Measurements from ENCODE around the gene GCG. TPM values are rescaled to one million over a fixed set of nuclear protein-coding genes. Genes with fewer than 3 reads are reported as not detected.

Gene GCG
- polyA plus RNA-seq, 1 of the 3 experiments (the other 2 are of a cell fraction), result not detected

GRCh38 chr2:162127422-162127821, 24.6 kb downstream of the GCG start:
- H3K27ac ChIP-seq (ENCODE audit: low read depth in 2 of 2, low read length in 1 of 2), result no peak overlapping the region
- no peaks in the 10 kb centered on the region for H3K9me2 ChIP-seq
- H3K9ac ChIP-seq, result no peak overlapping the region
- ChIA-PET CTCF (interaction anchor here (0.8 to 3.9 kb wide), 4 partner anchors 120 to 541 kb away, joined by 3 to 26 read pairs (median 3); no protein-coding TSS in a partner anchor), POLR2A (no interaction called here)
- no peaks in the 10 kb centered on the region for H3F3A ChIP-seq (replicated peaks; ENCODE audit: insufficient read depth)
- no peaks in the 10 kb centered on the region for H3K4me1 ChIP-seq (ENCODE audit: control insufficient read depth in 1 of 2, insufficient read depth in 2 of 2, low read depth in 1 of 2, low read length in 1 of 2)
- 72% methylated on average over 2 of the region's 2 CpGs for WGBS (ENCODE audit: low lambda C conversion rate)
- no peak overlapping the region for H2AFZ ChIP-seq (ENCODE audit: low read depth)
- peaks cover 7% of the 10 kb centered on the region; the same call in 1 of the 2 replicates for H3K9me3 ChIP-seq
- H3K36me3 ChIP-seq (replicated peaks in 1 of 2; ENCODE audit: control insufficient read depth in 1 of 2, insufficient read depth in 2 of 2, low read length in 1 of 2), result no peaks in the 10 kb centered on the region
- no peaks in the 10 kb centered on the region for H4K20me1 ChIP-seq (ENCODE audit: insufficient read depth)
- no peak for DNase-seq
- no peaks in the 10 kb centered on the region for H3K27me3 ChIP-seq (ENCODE audit: insufficient read depth)
- no peaks in the 10 kb centered on the region for H3K79me2 ChIP-seq (ENCODE audit: insufficient read depth)
- H3K4me2 ChIP-seq, result no peak overlapping the region
- no peak for TF ChIP-seq POLR2AphosphoS5 (IDR thresholded peaks at IDR 0.05; ENCODE audit: low read depth, low read length)
- TF ChIP-seq PBX3 (IDR thresholded peaks at IDR 0.05), result no peak
- TF ChIP-seq ELF1 (IDR thresholded peaks at IDR 0.05), result no peak
- no peak for TF ChIP-seq FOXJ3 (CRISPR knock-in tag; IDR thresholded peaks at IDR 0.05)
- no peak for TF ChIP-seq NRF1 (IDR thresholded peaks at IDR 0.05; ENCODE audit: low read depth, low read length)
- TF ChIP-seq ZBTB33 (IDR thresholded peaks at IDR 0.05; ENCODE audit: borderline replicate concordance, low read depth), result no peak
- TF ChIP-seq IRF3 (IDR thresholded peaks at IDR 0.05; ENCODE audit: low read depth, low read length), result no peak
- no peak for TF ChIP-seq RCOR1 (IDR thresholded peaks at IDR 0.05; ENCODE audit: low read length)
- no peak for TF ChIP-seq USF1 (IDR thresholded peaks at IDR 0.05; ENCODE audit: borderline replicate concordance, low read depth)
- TF ChIP-seq MEF2A (IDR thresholded peaks at IDR 0.05; ENCODE audit: borderline replicate concordance, low read depth), result no peak
- H3K4me3 ChIP-seq (ENCODE audit: low read depth in 2 of 2, low read length in 1 of 2), result no peak overlapping the region

- Histone ChIP-seq H4K20me1 (ENCODE audit: insufficient read depth) (no peaks in the 10 kb centered on the region), H3K4me3 (ENCODE audit: low read depth in 2 of 2, low read length in 1 of 2) (no peak overlapping the region), H3K36me3 (replicated peaks in 1 of 2; ENCODE audit: control insufficient read depth in 1 of 2, insufficient read depth in 2 of 2, low read length in 1 of 2) (no peaks in the 10 kb centered on the region), H3K4me1 (ENCODE audit: control insufficient read depth in 1 of 2, insufficient read depth in 2 of 2, low read depth in 1 of 2, low read length in 1 of 2) (no peaks in the 10 kb centered on the region), H3K9me2 (no peaks in the 10 kb centered on the region), H3K27me3 (ENCODE audit: insufficient read depth) (no peaks in the 10 kb centered on the region), H3K27ac (ENCODE audit: low read depth in 2 of 2, low read length in 1 of 2) (no peak overlapping the region), H3K9ac (no peak overlapping the region), H3K79me2 (ENCODE audit: insufficient read depth) (no peaks in the 10 kb centered on the region), H2AFZ (ENCODE audit: low read depth) (no peak overlapping the region), H3F3A (replicated peaks; ENCODE audit: insufficient read depth) (no peaks in the 10 kb centered on the region), H3K9me3 (peaks cover 7% of the 10 kb centered on the region; the same call in 1 of the 2 replicates), H3K4me2 (no peak overlapping the region)
- 67% methylated on average over 2 of the region's 2 CpGs for WGBS (ENCODE audit: low lambda C conversion rate)
- POLR2A ChIA-PET, result no interaction called here
- no peak for DNase-seq
- CTCF ChIA-PET, result interaction anchor here (0.9 to 3.9 kb wide), 4 partner anchors 18 to 540 kb away, joined by 3 to 26 read pairs (median 5); no protein-coding TSS in a partner anchor
- TF ChIP-seq FOXM1 (IDR thresholded peaks at IDR 0.05; ENCODE audit: low read depth) (no peak), USF1 (IDR thresholded peaks at IDR 0.05; ENCODE audit: borderline replicate concordance, low read depth) (no peak), JUND (IDR thresholded peaks at IDR 0.05) (no peak), TCF12 (IDR thresholded peaks at IDR 0.05) (no peak), GATA2 (CRISPR knock-in tag; IDR thresholded peaks at IDR 0.05) (no peak), MXI1 (IDR thresholded peaks at IDR 0.05; ENCODE audit: low read depth, low read length) (no peak), TAF1 (IDR thresholded peaks at IDR 0.05; ENCODE audit: borderline replicate concordance, low read depth, low read length) (no peak), MAX (IDR thresholded peaks at IDR 0.05; ENCODE audit: low read depth) (no peak), ZBTB33 (IDR thresholded peaks at IDR 0.05; ENCODE audit: borderline replicate concordance, low read depth) (no peak), PBX3 (IDR thresholded peaks at IDR 0.05) (no peak)
Observed at GRCh38 chr2:162126527-162126926, 25.5 kb downstream of the GCG start.
